SIG-M5 (cell line): ENCODE data around the gene CTAGE8.
"Not testable (repeated sequence)": the region's sequence is repeated elsewhere in the genome, so short reads cannot be mapped to it uniquely, and the experiment has no call there.

Source experiments
- DNase-seq: peaks from one replicate; lab custom pipeline; 2025; lab: John Stamatoyannopoulos, UW

Gene CTAGE8

GRCh38 chr7:144269188-144269587, at the start of gene CTAGE8:
Gene CTAGE8, minus strand, starts transcription at chr7:144269288. Its CDS starts 38 bp downstream, at chr7:144269250.
- DNase-seq: not testable (repeated sequence)

GRCh38 chr7:144317537-144317936, 48.4 kb upstream of the CTAGE8 start:
- DNase-seq: not testable (repeated sequence)

- DNase-seq: not testable (repeated sequence)
Observed at GRCh38 chr7:144311872-144312469, 42.9 kb upstream of the CTAGE8 start, which contains the start of gene OR2A1. Gene OR2A1, plus strand, starts transcription at chr7:144312419. Its CDS starts 5,706 bp downstream, at chr7:144318125.

- not testable (repeated sequence) for DNase-seq
Observed at GRCh38 chr7:144311218-144311617, 42.1 kb upstream of the CTAGE8 start.

- not testable (repeated sequence) for DNase-seq
Observed at GRCh38 chr7:144309702-144310101, 40.6 kb upstream of the CTAGE8 start.

GRCh38 chr7:144305156-144305555, 36.1 kb upstream of the CTAGE8 start:
- not testable (repeated sequence) for DNase-seq

GRCh38 chr7:144303607-144304006, 34.5 kb upstream of the CTAGE8 start:
- DNase-seq: not testable (repeated sequence)

GRCh38 chr7:144302578-144303303, 33.7 kb upstream of the CTAGE8 start:
- not testable (repeated sequence) for DNase-seq

- DNase-seq: not testable (repeated sequence)
Observed at GRCh38 chr7:144293794-144294499, 24.9 kb upstream of the CTAGE8 start.

GRCh38 chr7:144292384-144293161, 23.5 kb upstream of the CTAGE8 start:
- not testable (repeated sequence) for DNase-seq

- DNase-seq: not testable (repeated sequence)
Observed at GRCh38 chr7:144291607-144292006, 22.5 kb upstream of the CTAGE8 start.

- DNase-seq: not testable (repeated sequence)
Observed at GRCh38 chr7:144287171-144287784, 18.2 kb upstream of the CTAGE8 start.

- not testable (repeated sequence) for DNase-seq
Observed at GRCh38 chr7:144283716-144284115, 14.6 kb upstream of the CTAGE8 start.

GRCh38 chr7:144282490-144282889, 13.4 kb upstream of the CTAGE8 start:
- not testable (repeated sequence) for DNase-seq

GRCh38 chr7:144281981-144282380, 12.9 kb upstream of the CTAGE8 start:
- not testable (repeated sequence) for DNase-seq

GRCh38 chr7:144280010-144280409, 10.9 kb upstream of the CTAGE8 start:
- not testable (repeated sequence) for DNase-seq

- DNase-seq: not testable (repeated sequence)
Observed at GRCh38 chr7:144275281-144275680, 6.2 kb upstream of the CTAGE8 start.

- DNase-seq: not testable (repeated sequence)
Observed at GRCh38 chr7:144264692-144265091, 4.4 kb downstream of the CTAGE8 start, which contains the start of gene OR2A7. Gene OR2A7, minus strand, starts transcription at chr7:144264792. Its CDS starts 5,164 bp downstream, at chr7:144259628.

GRCh38 chr7:144262128-144262527, 7.0 kb downstream of the CTAGE8 start:
- DNase-seq: not testable (repeated sequence)

- DNase-seq: not testable (repeated sequence)
Observed at GRCh38 chr7:144259067-144259466, 10.0 kb downstream of the CTAGE8 start.

GRCh38 chr7:144256112-144256511, 13.0 kb downstream of the CTAGE8 start:
- no peak for DNase-seq
